Upper lobe of left lung (tissue), 6 donors: ENCODE results near the gene SULF2. TPM values are rescaled to one million over a fixed set of nuclear protein-coding genes. Genes with fewer than 3 reads are reported as not detected.
A peak's percentile ranks its signal among the peaks of the same experiment; 100 is the strongest.

ENCODE experiments used
- ATAC-seq, 2 donors: fragments of 200-7000 bp; cut with Tn5 transposase; one replicate each; pipeline ENCODE4 v1.9.1; 2022; ENCODE audit warnings: mild to moderate bottlenecking in 2 of 2, moderate library complexity in 2 of 2; ENCODE audit not compliant: low FRiP score in 2 of 2
- DNase-seq, 2 donors: peaks; one replicate each; pipeline ENCODE4 v3.0.0-alpha.2; 2019 to 2020
- H3K27ac ChIP-seq, 4 donors: fragments of 200-600 bp; sonication (generic); one replicate each; pipeline ENCODE4 v1.5.1; 2016 to 2019
- H3K27me3 ChIP-seq, 4 donors: fragments of 200-600 bp; sonication (generic); one replicate each; pipeline ENCODE4 v1.5.1; 2017 to 2019
- H3K36me3 ChIP-seq, 4 donors: fragments of 200-600 bp; sonication (generic); one replicate each; pipeline ENCODE4 v1.5.1; 2016 to 2019
- H3K4me1 ChIP-seq, 4 donors: fragments of 200-600 bp; sonication (generic); one replicate each; pipeline ENCODE4 v1.5.1; 2018 to 2019
- H3K4me3 ChIP-seq, 4 donors: fragments of 200-600 bp; sonication (generic); one replicate each; pipeline ENCODE4 v1.5.1; 2017 to 2019; ENCODE audit warnings: mild to moderate bottlenecking in 2 of 4, moderate library complexity in 1 of 4
- H3K9me3 ChIP-seq, 4 donors: fragments of 200-600 bp; sonication (generic); one replicate each; pipeline ENCODE4 v1.5.1; 2018 to 2019
- EP300 ChIP-seq, 4 donors: sonication (generic); formaldehyde crosslinking; IDR thresholded peaks; one replicate each; pipeline ENCODE4 v1.5.1; 2017; ENCODE audit warnings: antibody characterized with exemption in 4 of 4, control low read depth in 2 of 4
- POLR2A ChIP-seq, 4 donors: fragments of 450-650 bp; IDR thresholded peaks; one replicate each; pipeline ENCODE4 v1.5.1; 2016 to 2017; ENCODE audit warnings: antibody characterized with exemption in 4 of 4, mild to moderate bottlenecking in 2 of 4
- POLR2AphosphoS5 ChIP-seq, 2 donors: sonication (generic); formaldehyde crosslinking; IDR thresholded peaks; one replicate each; pipeline ENCODE4 v1.5.1; 2017; ENCODE audit warnings: antibody characterized with exemption in 2 of 2
- WGBS, 2 donors: methylation state at CpG; one replicate each; pipeline ENCODE4 v1.1.5; 2017 to 2018; 5-methylcytosine and 5-hydroxymethylcytosine counted together
- total RNA-seq, 6 donors: library from RNA; depleted of rRNA in 4 of 6; stranded (reverse); fragments of >200 nt in 4 of 6; gene quantifications; one replicate each; pipeline versions ENCODE4 v1.1.0 to v1.2.1, GENCODE V29; 2016 to 2021
- TF ChIP-seq, protein P1 (sequence below), 6 experiments: fragments of 450-650 bp in 4 of 6; fragments of 200-600 bp in 2 of 6; sonication (generic) in 2 of 6; IDR thresholded peaks; one replicate each; pipeline ENCODE4 v1.5.1; 2016 to 2019; ENCODE audit warnings: antibody characterized with exemption in 6 of 6
- donor health status: DM: no; HTN: no; CAD: no; lungs with moderate emphysema.
- donor health status: DM: no; HTN: yes; CAD: no; lungs with severe emphysema.

The SULF2 gene
- total RNA-seq, 6 donors from 2014 or later, result 15.0 to 63.8 (median 21.7) TPM

- WGBS, 2 donors, result 89 to 90% methylated on average over 9 to 17 of the region's 19 CpGs
- DNase-seq, result peak in 1 of 2 donors; percentile 56
Observed at GRCh38 chr20:47682916-47683315, 102.4 kb downstream of the SULF2 start.

DNA sequence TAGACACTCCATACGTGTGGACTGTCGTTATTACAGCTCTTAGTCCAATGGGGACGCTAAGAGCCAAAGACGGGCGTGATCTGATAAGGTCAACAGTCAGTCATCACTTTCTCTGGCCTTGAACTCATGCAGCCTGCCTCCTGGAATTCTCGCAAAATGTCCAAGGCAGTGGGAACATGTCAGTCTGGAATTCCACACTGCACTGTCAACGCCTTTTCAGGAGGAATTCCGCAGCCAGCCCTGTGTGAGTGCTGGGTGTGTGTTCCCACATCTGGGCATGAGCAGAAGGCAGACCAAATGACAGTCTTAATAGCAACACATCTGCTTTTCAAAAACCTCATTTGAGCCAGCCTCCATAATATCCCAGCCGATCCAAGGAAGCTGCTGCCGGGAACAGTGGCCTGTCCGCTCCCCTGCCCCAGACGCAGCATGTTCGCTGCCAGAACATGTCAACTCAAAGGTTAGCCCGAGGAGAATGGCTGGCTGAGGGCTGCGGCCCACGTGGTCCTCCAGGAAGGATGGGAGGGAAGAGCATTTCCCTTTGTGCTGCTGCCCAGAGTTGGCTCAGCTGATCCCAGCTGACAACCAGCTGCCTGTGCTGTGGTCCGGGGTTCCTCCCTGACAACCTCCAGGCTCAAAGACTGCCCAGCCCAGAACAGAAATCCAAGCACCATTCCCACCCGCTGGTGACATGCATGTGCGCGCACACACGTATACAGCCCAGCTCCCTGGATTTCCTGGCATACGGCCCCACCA lies 103.1 kb downstream of the SULF2 start:
- 52 to 55% methylated on average over 16 to 21 of the region's 22 CpGs for WGBS, 2 donors
- TF ChIP-seq POLR2AphosphoS5 (IDR thresholded peaks at IDR 0.05) (peak; percentile 10 to 72), EP300 (IDR thresholded peaks at IDR 0.05) (peak in 1 of 4 donors; percentile 2), POLR2A (IDR thresholded peaks at IDR 0.05) (no peak)
- TF ChIP-seq, protein P1, sequence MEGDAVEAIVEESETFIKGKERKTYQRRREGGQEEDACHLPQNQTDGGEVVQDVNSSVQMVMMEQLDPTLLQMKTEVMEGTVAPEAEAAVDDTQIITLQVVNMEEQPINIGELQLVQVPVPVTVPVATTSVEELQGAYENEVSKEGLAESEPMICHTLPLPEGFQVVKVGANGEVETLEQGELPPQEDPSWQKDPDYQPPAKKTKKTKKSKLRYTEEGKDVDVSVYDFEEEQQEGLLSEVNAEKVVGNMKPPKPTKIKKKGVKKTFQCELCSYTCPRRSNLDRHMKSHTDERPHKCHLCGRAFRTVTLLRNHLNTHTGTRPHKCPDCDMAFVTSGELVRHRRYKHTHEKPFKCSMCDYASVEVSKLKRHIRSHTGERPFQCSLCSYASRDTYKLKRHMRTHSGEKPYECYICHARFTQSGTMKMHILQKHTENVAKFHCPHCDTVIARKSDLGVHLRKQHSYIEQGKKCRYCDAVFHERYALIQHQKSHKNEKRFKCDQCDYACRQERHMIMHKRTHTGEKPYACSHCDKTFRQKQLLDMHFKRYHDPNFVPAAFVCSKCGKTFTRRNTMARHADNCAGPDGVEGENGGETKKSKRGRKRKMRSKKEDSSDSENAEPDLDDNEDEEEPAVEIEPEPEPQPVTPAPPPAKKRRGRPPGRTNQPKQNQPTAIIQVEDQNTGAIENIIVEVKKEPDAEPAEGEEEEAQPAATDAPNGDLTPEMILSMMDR (IDR thresholded peaks at IDR 0.05), result no peak
- ATAC-seq (peak; percentile 40 to 62), DNase-seq (peak; percentile 45 to 83)
- Histone ChIP-seq H3K27ac (peak overlapping the region; percentile 30 to 56 (median 46)), H3K36me3 (no peaks in the 10 kb centered on the region), H3K4me3 (no peak overlapping the region), H3K9me3 (no peaks in the 10 kb centered on the region), H3K27me3 (no peaks in the 10 kb centered on the region), H3K4me1 (peaks cover 12 to 18% (median 18%) of the 10 kb centered on the region in 4 donors)

More at GRCh38 chr20:47682916-47683315, 102.4 kb downstream of the SULF2 start:
- TF ChIP-seq, protein P1 (IDR thresholded peaks at IDR 0.05), result no peak
- H3K9me3 ChIP-seq, result no peaks in the 10 kb centered on the region
- no peaks in the 10 kb centered on the region for H3K27me3 ChIP-seq
- no peak overlapping the region for H3K4me3 ChIP-seq
- H3K4me1 ChIP-seq, result peaks cover 12 to 18% (median 18%) of the 10 kb centered on the region in 4 donors
- H3K36me3 ChIP-seq, result no peaks in the 10 kb centered on the region
- peak overlapping the region in 2 of 4 donors; percentile 49 to 56 for H3K27ac ChIP-seq
- ATAC-seq, result no peak

DNA sequence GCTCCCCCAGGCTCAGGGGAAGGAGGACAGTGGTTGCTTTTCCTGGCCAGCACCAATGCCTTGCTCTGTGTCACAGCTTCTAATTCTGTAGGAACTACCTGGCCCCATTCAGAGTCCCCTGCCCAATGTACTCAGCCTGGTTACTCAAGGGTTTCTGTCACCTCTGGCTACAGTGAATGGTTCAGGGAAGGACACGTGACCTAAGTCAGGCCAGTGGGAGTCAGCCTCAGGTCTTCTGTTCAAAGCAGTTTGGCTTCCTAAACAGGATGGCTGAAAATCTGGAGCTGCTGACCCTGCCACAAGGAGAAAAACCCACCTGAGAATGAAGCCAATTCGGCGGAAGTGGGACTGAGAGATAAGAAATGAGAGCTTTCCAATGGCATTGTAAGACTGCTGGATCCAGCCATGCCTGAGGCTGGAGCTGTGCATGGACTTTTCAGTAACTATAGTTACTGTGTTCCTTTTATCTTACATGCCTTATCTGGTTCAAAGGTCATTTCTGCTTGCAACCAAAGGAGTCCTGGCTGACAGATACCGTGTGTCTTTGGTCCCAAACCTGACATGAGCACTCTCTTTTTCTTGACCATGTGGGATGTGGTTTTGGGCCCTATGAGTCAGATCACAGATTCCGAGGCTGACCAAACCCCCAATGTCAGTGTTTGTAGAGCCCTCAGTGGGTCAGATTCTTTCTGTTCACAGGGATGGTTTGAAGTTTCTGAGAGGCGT lies 104.3 kb downstream of the SULF2 start:
- ATAC-seq, result no peak
- TF ChIP-seq POLR2A (IDR thresholded peaks at IDR 0.05) (no peak), POLR2AphosphoS5 (IDR thresholded peaks at IDR 0.05) (no peak), EP300 (IDR thresholded peaks at IDR 0.05) (no peak)
- TF ChIP-seq, protein P1 (IDR thresholded peaks at IDR 0.05), result no peak
- no peaks in the 10 kb centered on the region for H3K9me3 ChIP-seq
- H3K36me3 ChIP-seq, result no peaks in the 10 kb centered on the region
- H3K4me3 ChIP-seq, result no peak overlapping the region
- H3K27ac ChIP-seq, result peak overlapping the region in 1 of 4 donors; percentile 44
- no peaks in the 10 kb centered on the region for H3K27me3 ChIP-seq
- 88 to 92% methylated on average over 6 of the region's 6 CpGs for WGBS, 2 donors
- H3K4me1 ChIP-seq, result peaks cover 12 to 18% (median 18%) of the 10 kb centered on the region in 4 donors
- no peak for DNase-seq

DNA sequence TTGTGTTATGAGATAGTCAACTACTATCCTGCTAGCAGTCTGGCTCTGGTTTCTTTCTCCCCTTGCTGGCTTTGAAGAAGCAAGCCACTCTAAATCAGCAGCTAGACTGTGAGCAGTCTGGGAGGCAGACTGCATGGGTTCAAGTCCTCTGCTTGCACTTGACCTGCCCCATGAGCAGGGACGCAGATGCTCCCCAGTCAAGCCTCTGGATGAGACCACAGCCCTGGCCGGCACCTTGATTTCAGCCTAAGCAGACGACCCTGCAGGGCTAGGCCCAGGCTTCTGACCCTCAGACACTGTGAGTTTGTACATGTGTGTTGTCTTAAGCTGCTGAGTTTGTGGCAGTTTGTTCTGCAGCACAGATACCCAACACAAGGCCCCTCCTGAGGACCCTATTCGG lies 105.8 kb downstream of the SULF2 start:
- no peak overlapping the region for H3K4me3 ChIP-seq
- no peak for DNase-seq
- H3K27ac ChIP-seq, result no peak overlapping the region
- H3K27me3 ChIP-seq, result no peaks in the 10 kb centered on the region
- no peak for ATAC-seq
- TF ChIP-seq POLR2A (IDR thresholded peaks at IDR 0.05), result no peak
- no peak for TF ChIP-seq POLR2AphosphoS5 (IDR thresholded peaks at IDR 0.05)
- TF ChIP-seq, protein P1 (IDR thresholded peaks at IDR 0.05), result no peak
- no peak for TF ChIP-seq EP300 (IDR thresholded peaks at IDR 0.05)
- H3K36me3 ChIP-seq, result no peaks in the 10 kb centered on the region
- WGBS, 2 donors, result 90 to 100% methylated on average over 3 to 4 of the region's 4 CpGs
- H3K9me3 ChIP-seq, result no peaks in the 10 kb centered on the region
- H3K4me1 ChIP-seq, result peaks cover 12 to 18% (median 18%) of the 10 kb centered on the region in 4 donors
